ENCODE data around the gene LPIN1. TPM values are rescaled to one million over a fixed set of nuclear protein-coding genes. Genes with fewer than 3 reads are reported as not detected.

LPIN1 gene
- total RNA-seq, 2 donors from 2014 or later = 86.7 to 99.8 TPM

- ATAC-seq (no peak), DNase-seq (no peak)
- no peaks in the 10 kb centered on the region for H3K9me3 ChIP-seq (ENCODE audit: control insufficient read depth, low read length, poor library complexity, severe bottlenecking)
- H3K4me1 Mint-ChIP-seq = peaks cover 28% of the 10 kb centered on the region
- H3K36me3 Mint-ChIP-seq (ENCODE audit: low read depth) = no peaks in the 10 kb centered on the region
- H3K27ac Mint-ChIP-seq = no peak overlapping the region
- no peak overlapping the region for H3K4me3 Mint-ChIP-seq
- H3K27me3 Mint-ChIP-seq = no peaks in the 10 kb centered on the region
Measured at GRCh38 chr2:11864724-11865123, 118.3 kb downstream of the LPIN1 start.

GRCh38 chr2:11865378-11865777 lies 118.9 kb downstream of the LPIN1 start:
- DNase-seq (no peak), ATAC-seq (no peak)
- H3K4me1 Mint-ChIP-seq = peaks cover 31% of the 10 kb centered on the region
- no peaks in the 10 kb centered on the region for H3K36me3 Mint-ChIP-seq (ENCODE audit: low read depth)
- H3K27me3 Mint-ChIP-seq = no peaks in the 10 kb centered on the region
- no peaks in the 10 kb centered on the region for H3K9me3 ChIP-seq (ENCODE audit: control insufficient read depth, low read length, poor library complexity, severe bottlenecking)
- no peak overlapping the region for H3K4me3 Mint-ChIP-seq
- H3K27ac Mint-ChIP-seq = peak overlapping the region; percentile 43

- no peaks in the 10 kb centered on the region for H3K36me3 Mint-ChIP-seq (ENCODE audit: low read depth)
Measured at GRCh38 chr2:11865805-11866204, 119.4 kb downstream of the LPIN1 start.

GRCh38 chr2:11866358-11867335 lies 120.2 kb downstream of the LPIN1 start:
- no peak for DNase-seq
- ATAC-seq = peak; percentile 81

More at GRCh38 chr2:11865805-11866204, 119.4 kb downstream of the LPIN1 start:
- Mint-ChIP-seq H3K4me3 (no peak overlapping the region), H3K4me1 (peaks cover 36% of the 10 kb centered on the region), H3K27ac (peak overlapping the region; percentile 43), H3K27me3 (no peaks in the 10 kb centered on the region)
- ATAC-seq (no peak), DNase-seq (no peak)
- no peaks in the 10 kb centered on the region for H3K9me3 ChIP-seq (ENCODE audit: control insufficient read depth, low read length, poor library complexity, severe bottlenecking)

GRCh38 chr2:11867926-11868325 lies 121.5 kb downstream of the LPIN1 start:
- H3K36me3 Mint-ChIP-seq (ENCODE audit: low read depth) = no peaks in the 10 kb centered on the region
- DNase-seq (no peak), ATAC-seq (no peak)
- H3K27me3 Mint-ChIP-seq = no peaks in the 10 kb centered on the region
- H3K9me3 ChIP-seq (ENCODE audit: control insufficient read depth, low read length, poor library complexity, severe bottlenecking) = no peaks in the 10 kb centered on the region
- peak overlapping the region; percentile 72 for H3K27ac Mint-ChIP-seq
- no peak overlapping the region for H3K4me3 Mint-ChIP-seq
- peaks cover 36% of the 10 kb centered on the region for H3K4me1 Mint-ChIP-seq

More at GRCh38 chr2:11866358-11867335, 120.2 kb downstream of the LPIN1 start:
- H3K9me3 ChIP-seq (ENCODE audit: control insufficient read depth, low read length, poor library complexity, severe bottlenecking) = no peaks in the 10 kb centered on the region
- Mint-ChIP-seq H3K27me3 (no peaks in the 10 kb centered on the region), H3K4me1 (peaks cover 36% of the 10 kb centered on the region), H3K36me3 (ENCODE audit: low read depth) (no peaks in the 10 kb centered on the region), H3K4me3 (no peak overlapping the region), H3K27ac (peak overlapping the region; percentile 72)

- H3K36me3 Mint-ChIP-seq (ENCODE audit: low read depth) = no peaks in the 10 kb centered on the region
- H3K9me3 ChIP-seq (ENCODE audit: control insufficient read depth, low read length, poor library complexity, severe bottlenecking) = no peaks in the 10 kb centered on the region
- no peak for DNase-seq
- H3K4me3 Mint-ChIP-seq = no peak overlapping the region
- H3K27me3 Mint-ChIP-seq = no peaks in the 10 kb centered on the region
- H3K4me1 Mint-ChIP-seq = peaks cover 27% of the 10 kb centered on the region
- ATAC-seq = no peak
- no peak overlapping the region for H3K27ac Mint-ChIP-seq
Measured at GRCh38 chr2:11869391-11869991, 123.1 kb downstream of the LPIN1 start.

GRCh38 chr2:11870064-11870463 lies 123.6 kb downstream of the LPIN1 start:
- H3K4me1 Mint-ChIP-seq = peaks cover 27% of the 10 kb centered on the region
- H3K4me3 Mint-ChIP-seq = no peak overlapping the region
- H3K27me3 Mint-ChIP-seq = no peaks in the 10 kb centered on the region
- H3K9me3 ChIP-seq (ENCODE audit: control insufficient read depth, low read length, poor library complexity, severe bottlenecking) = no peaks in the 10 kb centered on the region
- DNase-seq = no peak
- H3K27ac Mint-ChIP-seq = no peak overlapping the region
- no peak for ATAC-seq
- no peaks in the 10 kb centered on the region for H3K36me3 Mint-ChIP-seq (ENCODE audit: low read depth)

- ATAC-seq (peak; percentile 24), DNase-seq (no peak)
- no peaks in the 10 kb centered on the region for H3K36me3 Mint-ChIP-seq (ENCODE audit: low read depth)
- H3K4me1 Mint-ChIP-seq = peaks cover 28% of the 10 kb centered on the region
- H3K4me3 Mint-ChIP-seq = no peak overlapping the region
- no peaks in the 10 kb centered on the region for H3K9me3 ChIP-seq (ENCODE audit: control insufficient read depth, low read length, poor library complexity, severe bottlenecking)
- peak overlapping the region; percentile 19 for H3K27ac Mint-ChIP-seq
- no peaks in the 10 kb centered on the region for H3K27me3 Mint-ChIP-seq
Measured at GRCh38 chr2:11870584-11870983, 124.2 kb downstream of the LPIN1 start.

- Mint-ChIP-seq H3K27me3 (no peaks in the 10 kb centered on the region), H3K27ac (peak overlapping the region; percentile 43), H3K4me3 (no peak overlapping the region), H3K4me1 (peaks cover 32% of the 10 kb centered on the region), H3K36me3 (ENCODE audit: low read depth) (no peaks in the 10 kb centered on the region)
- DNase-seq = no peak
- H3K9me3 ChIP-seq (ENCODE audit: control insufficient read depth, low read length, poor library complexity, severe bottlenecking) = no peaks in the 10 kb centered on the region
- ATAC-seq = no peak
Measured at GRCh38 chr2:11871421-11871820, 125.0 kb downstream of the LPIN1 start.

GRCh38 chr2:11872247-11872947 lies 126.0 kb downstream of the LPIN1 start:
- ATAC-seq (peak; percentile 73), DNase-seq (peak in 1 of 3 donors; percentile 9)
- Mint-ChIP-seq H3K4me1 (peaks cover 27% of the 10 kb centered on the region), H3K27me3 (no peaks in the 10 kb centered on the region), H3K27ac (peak overlapping the region; percentile 43), H3K36me3 (ENCODE audit: low read depth) (no peaks in the 10 kb centered on the region), H3K4me3 (no peak overlapping the region)
- H3K9me3 ChIP-seq (ENCODE audit: control insufficient read depth, low read length, poor library complexity, severe bottlenecking) = no peaks in the 10 kb centered on the region

- no peak for DNase-seq
- no peaks in the 10 kb centered on the region for H3K27me3 Mint-ChIP-seq
- peak; percentile 42 for ATAC-seq
- no peaks in the 10 kb centered on the region for H3K36me3 Mint-ChIP-seq (ENCODE audit: low read depth)
- H3K4me1 Mint-ChIP-seq = peaks cover 27% of the 10 kb centered on the region
- no peaks in the 10 kb centered on the region for H3K9me3 ChIP-seq (ENCODE audit: control insufficient read depth, low read length, poor library complexity, severe bottlenecking)
- no peak overlapping the region for H3K27ac Mint-ChIP-seq
- no peak overlapping the region for H3K4me3 Mint-ChIP-seq
Measured at GRCh38 chr2:11872948-11873269, 126.5 kb downstream of the LPIN1 start.

GRCh38 chr2:11873356-11874154 lies 127.1 kb downstream of the LPIN1 start:
- peaks cover 27% of the 10 kb centered on the region for H3K4me1 Mint-ChIP-seq
- no peak for DNase-seq
- H3K4me3 Mint-ChIP-seq = no peak overlapping the region
- H3K9me3 ChIP-seq (ENCODE audit: control insufficient read depth, low read length, poor library complexity, severe bottlenecking) = no peaks in the 10 kb centered on the region
- ATAC-seq = peak; percentile 29
- no peaks in the 10 kb centered on the region for H3K27me3 Mint-ChIP-seq
- no peaks in the 10 kb centered on the region for H3K36me3 Mint-ChIP-seq (ENCODE audit: low read depth)
- no peak overlapping the region for H3K27ac Mint-ChIP-seq
